H1 (cell line): ENCODE measurements around the gene ARHGAP25. TPM values are rescaled to one million over a fixed set of nuclear protein-coding genes. Genes with fewer than 3 reads are reported as not detected.

Experiments used
- CTCF ChIA-PET: fragments of 300-600 bp; sonication (Branson Sonifier 250); formaldehyde crosslinking; loops from one replicate; lab custom pipeline; 2021; ENCODE audit not compliant: partially characterized antibody; lab: Charles Lee
- POLR2A ChIA-PET: fragments of 300-600 bp; sonication (Branson Sonifier 250); formaldehyde crosslinking; loops from one replicate; lab custom pipeline; 2021; ENCODE audit warnings: inconsistent platforms; ENCODE audit not compliant: partially characterized antibody; lab: Charles Lee
- DNase-seq, 2 experiments: peaks; one replicate each; pipeline versions ENCODE4 v3.0.0 to v3.0.0-alpha.2; 2010 to 2022; ENCODE audit warnings: low spot score in 2 of 2, low read depth in 1 of 2, mixed read lengths in 1 of 2
- FAIRE-seq: peaks from 2 replicates; lab custom pipeline; 2011; peaks lifted over from hg19 to GRCh38; lab: Jason Lieb, UNC
- H2AFZ ChIP-seq: 2 replicates; pipeline ENCODE4 v1.8.1; 2012; ENCODE audit warnings: low read length, inconsistent platforms
- H2AK5ac ChIP-seq: 2 replicates; pipeline ENCODE4 v1.6.1; 2013; ENCODE audit warnings: low read depth, low read length
- H2BK120ac ChIP-seq: replicated peaks from 2 replicates; pipeline ENCODE3; 2013; ENCODE audit warnings: low read depth, low read length, inconsistent platforms
- H2BK12ac ChIP-seq: 2 replicates; pipeline ENCODE4 v1.6.1; 2013; ENCODE audit warnings: low read depth, low read length
- H2BK15ac ChIP-seq: 2 replicates; pipeline ENCODE4 v1.6.1; 2013; ENCODE audit warnings: low read length
- H2BK20ac ChIP-seq: 2 replicates; pipeline ENCODE4 v1.6.1; 2013; ENCODE audit warnings: low read length
- H2BK5ac ChIP-seq: 2 replicates; pipeline ENCODE4 v1.6.1; 2013; ENCODE audit warnings: low read depth, low read length
- H3K14ac ChIP-seq: 2 replicates; pipeline ENCODE4 v1.6.1; 2013; ENCODE audit warnings: inconsistent platforms; ENCODE audit not compliant: insufficient read length
- H3K18ac ChIP-seq: 2 replicates; pipeline ENCODE4 v1.6.1; 2013; ENCODE audit warnings: low read length; ENCODE audit errors: extremely low read depth
- H3K23ac ChIP-seq: 2 replicates; pipeline ENCODE4 v1.6.1; 2013; ENCODE audit warnings: inconsistent platforms; ENCODE audit not compliant: insufficient read length
- H3K23me2 ChIP-seq: 2 replicates; pipeline ENCODE4 v1.6.1; 2013; ENCODE audit warnings: low read depth, low read length
- H3K27ac ChIP-seq: 2 replicates; pipeline ENCODE4 v1.6.1; 2011; ENCODE audit warnings: low read depth, low read length, inconsistent platforms
- H3K27me3 ChIP-seq, 4 experiments: replicated peaks in 1 of 4; 1 replicate in 1 of 4; 2 replicates in 3 of 4; pipeline versions ENCODE4 v1.6.1 to v1.8.1; 2011 to 2013; ENCODE audit warnings: low read length in 3 of 4, mild to moderate bottlenecking in 3 of 4, inconsistent platforms in 2 of 4, mixed read lengths in 2 of 4, moderate library complexity in 1 of 4; ENCODE audit not compliant: control insufficient read depth in 3 of 4, insufficient read depth in 3 of 4; ENCODE audit errors: extremely low read depth in 1 of 4
- H3K36me3 ChIP-seq, 4 experiments: 2 replicates each; pipeline versions ENCODE4 v1.6.1 to v1.8.1; 2011 to 2013; ENCODE audit warnings: mild to moderate bottlenecking in 4 of 4, low read length in 3 of 4, moderate library complexity in 2 of 4, control low read depth in 1 of 4, inconsistent platforms in 1 of 4; ENCODE audit not compliant: insufficient read depth in 4 of 4, control insufficient read depth in 2 of 4
- H3K4ac ChIP-seq: replicated peaks from 2 replicates; pipeline ENCODE3; 2013; ENCODE audit warnings: low read length, low read depth, mixed read lengths, inconsistent platforms; ENCODE audit not compliant: insufficient read length
- H3K4me1 ChIP-seq, 4 experiments: replicated peaks in 1 of 4; 1 replicate in 1 of 4; 2 replicates in 3 of 4; pipeline versions ENCODE4 v1.6.1 to v1.8.1; 2011 to 2013; ENCODE audit warnings: low read length in 3 of 4, inconsistent platforms in 2 of 4, mixed read lengths in 1 of 4; ENCODE audit not compliant: insufficient read depth in 4 of 4, control insufficient read depth in 3 of 4
- H3K4me2 ChIP-seq, 2 experiments: 2 replicates each; pipeline versions ENCODE4 v1.6.1 to v1.8.1; 2011 to 2013; ENCODE audit warnings: low read depth in 2 of 2, low read length in 2 of 2, control low read depth in 1 of 2, inconsistent platforms in 1 of 2, mild to moderate bottlenecking in 1 of 2; ENCODE audit not compliant: insufficient read depth in 1 of 2
- H3K4me3 ChIP-seq, 4 experiments: fragments of 200-600, 300-600 bp in 1 of 4; sonication (generic), shearing (Covaris generic), sonication (Bioruptor Twin) in 1 of 4; 2 replicates each; pipeline versions ENCODE4 v1.5.1 to v1.8.1; 2011 to 2016; ENCODE audit warnings: low read length in 4 of 4, low read depth in 3 of 4, control low read depth in 2 of 4, inconsistent platforms in 2 of 4, mild to moderate bottlenecking in 2 of 4, mixed read lengths in 1 of 4, moderate library complexity in 1 of 4; ENCODE audit not compliant: insufficient read depth in 2 of 4; ENCODE audit errors: extremely low read depth in 1 of 4
- H3K56ac ChIP-seq: replicated peaks from 2 replicates; pipeline ENCODE3; 2013; ENCODE audit warnings: low read depth, mild to moderate bottlenecking, mixed read lengths, low read length, inconsistent platforms; ENCODE audit not compliant: insufficient read length
- H3K79me1 ChIP-seq: 2 replicates; pipeline ENCODE4 v1.6.1; 2013; ENCODE audit warnings: low read depth, low read length, control low read depth
- H3K79me2 ChIP-seq, 2 experiments: 2 replicates each; pipeline versions ENCODE4 v1.6.1 to v1.8.1; 2012 to 2013; ENCODE audit warnings: low read length in 2 of 2, mild to moderate bottlenecking in 2 of 2, inconsistent platforms in 1 of 2; ENCODE audit not compliant: insufficient read depth in 2 of 2, control insufficient read depth in 1 of 2
- H3K9ac ChIP-seq, 4 experiments: replicated peaks in 1 of 4; 1 replicate in 1 of 4; 2 replicates in 3 of 4; pipeline versions ENCODE4 v1.6.1 to v1.8.1; 2011 to 2013; ENCODE audit warnings: low read depth in 3 of 4, low read length in 3 of 4, control low read depth in 2 of 4, mild to moderate bottlenecking in 2 of 4, moderate library complexity in 2 of 4, inconsistent platforms in 1 of 4; ENCODE audit errors: extremely low read depth in 1 of 4
- H3K9me3 ChIP-seq, 2 experiments: 2 replicates each; pipeline versions ENCODE4 v1.6.1 to v1.8.1; 2012 to 2013; ENCODE audit warnings: mild to moderate bottlenecking in 2 of 2, moderate library complexity in 2 of 2, control low read depth in 1 of 2, inconsistent platforms in 1 of 2, low read depth in 1 of 2, low read length in 1 of 2, mixed read lengths in 1 of 2; ENCODE audit not compliant: insufficient read depth in 2 of 2
- H4K20me1 ChIP-seq, 2 experiments: replicated peaks in 1 of 2; 2 replicates each; pipeline versions ENCODE3 to v1.8.1; 2011 to 2013; ENCODE audit warnings: inconsistent platforms in 2 of 2, low read length in 2 of 2, mild to moderate bottlenecking in 1 of 2; ENCODE audit not compliant: insufficient read depth in 2 of 2, control insufficient read depth in 1 of 2
- H4K5ac ChIP-seq: 2 replicates; pipeline ENCODE4 v1.6.1; 2013; ENCODE audit warnings: low read length, low read depth, mixed read lengths, inconsistent platforms; ENCODE audit not compliant: insufficient read length
- H4K8ac ChIP-seq: 2 replicates; pipeline ENCODE4 v1.8.0; 2013; ENCODE audit warnings: mild to moderate bottlenecking, moderate library complexity, low read length, inconsistent platforms; ENCODE audit not compliant: insufficient read depth; ENCODE audit errors: extremely low read depth
- H4K91ac ChIP-seq: replicated peaks from 2 replicates; pipeline ENCODE3; 2013; ENCODE audit warnings: low read length, mixed read lengths, inconsistent platforms; ENCODE audit not compliant: insufficient read length
- BRCA1 ChIP-seq: IDR thresholded peaks from 2 replicates; pipeline ENCODE4 v1.6.1; 2012; ENCODE audit warnings: low read depth, low read length, improper control_type of control experiment
- CBX8 ChIP-seq: fragments of 300-800, 300-1000 bp; sonication (generic); IDR thresholded peaks from 2 replicates; pipeline ENCODE4 v1.7.1; 2016; ENCODE audit warnings: low read depth, low read length, borderline replicate concordance
- CHD1 ChIP-seq: IDR thresholded peaks from 2 replicates; pipeline ENCODE4 v1.6.1; 2012; ENCODE audit warnings: low read depth, low read length, improper control_type of control experiment
- JUN ChIP-seq: IDR thresholded peaks from 2 replicates; pipeline ENCODE4 v1.6.1; 2011; ENCODE audit warnings: low read depth, mild to moderate bottlenecking, improper control_type of control experiment, low read length
- JUND ChIP-seq: IDR thresholded peaks from 2 replicates; pipeline ENCODE4 v1.6.1; 2011; ENCODE audit warnings: mild to moderate bottlenecking, improper control_type of control experiment, low read length
- MAFK ChIP-seq: IDR thresholded peaks from 2 replicates; pipeline ENCODE4 v1.6.1; 2012; ENCODE audit warnings: low read depth, mild to moderate bottlenecking, improper control_type of control experiment, low read length
- RFX5 ChIP-seq: IDR thresholded peaks from 2 replicates; pipeline ENCODE4 v1.6.1; 2011; ENCODE audit warnings: low read depth, low read length, improper control_type of control experiment, borderline replicate concordance
- SP1 ChIP-seq: IDR thresholded peaks from 2 replicates; pipeline ENCODE4 v1.6.1; 2011; ENCODE audit warnings: low read depth, low read length
- SP2 ChIP-seq: IDR thresholded peaks from 2 replicates; pipeline ENCODE4 v1.6.1; 2012; ENCODE audit warnings: mild to moderate bottlenecking, low read length, inconsistent platforms
- SP4 ChIP-seq: IDR thresholded peaks from 2 replicates; pipeline ENCODE4 v1.6.1; 2012; ENCODE audit warnings: low read length, inconsistent platforms
- TBP ChIP-seq: IDR thresholded peaks from 2 replicates; pipeline ENCODE4 v1.6.1; 2011; ENCODE audit warnings: low read depth, low read length, improper control_type of control experiment
- WGBS, 2 experiments: shearing (Covaris generic) in 1 of 2; methylation state at CpG; one replicate each; pipeline versions ENCODE4 v1.1.6 to v1.1.7; 2013 to 2015; ENCODE audit warnings: low lambda C conversion rate in 2 of 2, mixed read lengths in 2 of 2, inconsistent platforms in 1 of 2, low coverage in 1 of 2, missing lambda C conversion rate in 1 of 2; ENCODE audit not compliant: insufficient replicate concordance in 2 of 2, insufficient coverage in 1 of 2, insufficient read length in 1 of 2; ENCODE audit errors: extremely low coverage in 1 of 2, missing lambda C conversion rate in 1 of 2; 5-methylcytosine and 5-hydroxymethylcytosine counted together
- long read RNA-seq, 2 experiments: library from RNA in 1 of 2; library from capped mRNA in 1 of 2; stranded (forward); transcript quantifications; one replicate each; pipeline ENCODE4 v2.0.0, GENCODE V29; 2021; ENCODE audit warnings: inconsistent platforms in 1 of 2
- polyA minus RNA-seq, 3 experiments: library from RNA; depleted of rRNA, polyadenylated mRNA; stranded (reverse); fragments of >200 nt; gene quantifications; 1 replicate in 2 of 3; 2 replicates in 1 of 3; pipeline ENCODE4 v1.2.3, GENCODE V29; 2011
- polyA plus RNA-seq, 7 experiments: library from polyadenylated mRNA; depleted of rRNA in 3 of 7; stranded (reverse) in 5 of 7; unstranded in 2 of 7; fragments of >200 nt in 5 of 7; fragments of 200-250 nt in 2 of 7; gene quantifications; 1 replicate in 5 of 7; 2 replicates in 1 of 7; 4 replicates in 1 of 7; pipeline versions ENCODE4 v1.2.1 to v1.2.3, GENCODE V29; 2011 to 2013; ENCODE audit warnings: missing spikeins in 2 of 7, mixed read lengths in 2 of 7
- total RNA-seq: library from RNA; stranded (reverse); fragmentation: NEBNext Ultra II Directional; extraction: Animal tissue kit (Norgen Biotek cat#: 25700); gene quantifications from 2 replicates; pipeline ENCODE4 v1.2.1, GENCODE V29; 2021

ARHGAP25 gene
- total RNA-seq: 0.42 and 1.2 TPM in 2 replicates
- 1.00 and 2.4 TPM in 2 replicates for polyA plus RNA-seq (2011; rRNA removed)
- polyA plus RNA-seq (2011; cell fraction: cytosol; rRNA removed): 2.1 TPM
- polyA plus RNA-seq (2011; cell fraction: nucleus; rRNA removed): 2.7 TPM
- polyA plus RNA-seq (2012, experiment 1 of 2): 0.89 to 1.3 TPM (median 1.00 TPM) in 4 replicates
- 0.51 TPM for polyA plus RNA-seq (2012, experiment 2 of 2)
- 0.87 TPM for polyA plus RNA-seq (2013, experiment 1 of 2)
- polyA plus RNA-seq (2013, experiment 2 of 2): 0.94 TPM
- 1.3 and 5.8 TPM in 2 replicates for polyA minus RNA-seq (2011; rRNA and poly(A)+ RNA removed)
- polyA minus RNA-seq (2011; cell fraction: cytosol; rRNA and poly(A)+ RNA removed): not detected
- polyA minus RNA-seq (2011; cell fraction: nucleus; rRNA and poly(A)+ RNA removed): 7.4 TPM
- long read RNA-seq, experiment 1, partial matches to known transcripts: 0 of 1 reads
- long read RNA-seq, experiment 1, other reads (novel, unspliced or antisense): 1 of 1 reads
- long read RNA-seq, experiment 2, partial matches to known transcripts: 0 of 1 reads
- long read RNA-seq, experiment 2, other reads (novel, unspliced or antisense): 1 of 1 reads

DNA sequence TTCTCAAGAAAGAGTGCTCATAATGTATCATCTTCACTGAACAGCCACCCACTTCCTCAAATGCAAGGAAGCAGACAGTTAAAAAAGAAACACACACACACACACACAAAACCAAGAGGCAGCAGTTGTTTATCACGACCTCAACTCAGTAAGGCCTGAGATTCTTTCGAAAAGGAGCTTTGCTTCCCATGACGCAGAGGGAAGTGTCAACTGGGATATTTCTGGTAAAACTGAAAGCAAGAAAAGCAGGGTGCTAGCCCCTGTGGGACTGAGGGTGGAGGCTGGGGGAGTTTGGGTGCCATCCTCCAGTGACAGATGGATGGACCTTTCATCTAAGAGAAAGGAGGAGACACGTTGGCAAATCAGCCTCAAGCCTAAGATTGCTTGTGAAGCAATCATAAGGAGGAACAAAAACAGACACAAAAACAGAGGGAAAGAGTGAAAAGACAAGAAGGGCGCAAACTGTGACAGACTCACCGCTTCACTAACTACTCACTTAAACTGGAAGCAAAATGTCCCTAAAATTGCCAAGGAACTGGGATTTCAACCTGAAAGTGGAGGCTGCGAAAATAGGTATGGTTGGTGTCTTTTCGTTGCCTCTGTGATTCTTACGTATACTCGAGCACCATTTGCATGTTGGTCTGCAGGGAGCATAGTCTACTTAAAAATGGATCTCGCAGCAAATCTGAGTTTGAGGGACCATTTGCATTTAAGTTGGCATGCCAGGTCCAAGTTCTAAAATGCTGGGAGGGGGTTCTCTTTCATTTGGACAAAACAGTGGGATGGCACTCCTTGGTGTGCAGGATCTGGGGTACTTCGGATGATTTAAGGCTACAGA lies at the start of gene ARHGAP25:
TSS of gene ARHGAP25 (plus strand) at position 124 of the 838 bp plus-strand sequence. CDS start at position 513, 389 bp downstream.
- Histone ChIP-seq H3K79me1 (no peaks in the 10 kb centered on the region), H3K18ac (no peak within 1 kb of the TSS), H4K20me1 (no peaks in the 10 kb centered on the region), H3K23me2 (no peaks in the 10 kb centered on the region), H3K14ac (no peak within 1 kb of the TSS), H3K4ac (no peak within 1 kb of the TSS), H2BK20ac (no peak within 1 kb of the TSS), H3K56ac (no peak within 1 kb of the TSS), H3K36me3 (no peaks in the 10 kb centered on the region), H2BK5ac (no peak within 1 kb of the TSS), H3K23ac (no peak within 1 kb of the TSS), H3K4me2 (no peak within 1 kb of the TSS), H3K27me3 (no peaks in the 10 kb centered on the region; a peak in 1 of 7 replicates), H4K8ac (no peak within 1 kb of the TSS), H3K9ac (no peak within 1 kb of the TSS; a peak in 1 of 7 replicates), H3K9me3 (no peaks in the 10 kb centered on the region), H3K4me3 (no peak within 1 kb of the TSS), H3K27ac (no peak within 1 kb of the TSS), H3K79me2 (no peaks in the 10 kb centered on the region), H4K91ac (no peak within 1 kb of the TSS), H2BK12ac (no peak within 1 kb of the TSS), H2BK120ac (no peak within 1 kb of the TSS), H4K5ac (no peak within 1 kb of the TSS), H2AK5ac (no peak within 1 kb of the TSS), H2BK15ac (no peak within 1 kb of the TSS), H3K4me1 (no peaks in the 10 kb centered on the region), H2AFZ (0 out of 2 replicates have a peak within 1 kb of the TSS, but pooled peaks have one; percentile 33)
- DNase-seq (no peak), FAIRE-seq (no peak)
- POLR2A ChIA-PET: no interaction called here
- CTCF ChIA-PET: interaction anchor here (0.9 to 3.0 kb wide), 7 partner anchors 11 to 276 kb away, joined by 3 to 14 read pairs (median 5); no protein-coding TSS in a partner anchor
- 83% methylated on average over 12 of the region's 12 CpGs; no CpG with 5 or more reads in 1 of the 2 experiments for WGBS, 2 experiments
- no peak for TF ChIP-seq RFX5
- no peak for TF ChIP-seq SP2
- no peak for TF ChIP-seq MAFK
- TF ChIP-seq JUND: no peak
- TF ChIP-seq JUN: no peak
- TF ChIP-seq SP1: no peak
- no peak for TF ChIP-seq CBX8
- no peak for TF ChIP-seq CHD1
- no peak for TF ChIP-seq TBP
- TF ChIP-seq SP4: no peak
- no peak for TF ChIP-seq BRCA1
